Globus pallidus (tissue), 1 donor: ENCODE measurements around the gene SLC22A2.

Experiments
- DNase-seq: peaks from one replicate; pipeline ENCODE4 v3.0.0-alpha.2; 2015; ENCODE audit warnings: low spot score

The SLC22A2 gene

DNA sequence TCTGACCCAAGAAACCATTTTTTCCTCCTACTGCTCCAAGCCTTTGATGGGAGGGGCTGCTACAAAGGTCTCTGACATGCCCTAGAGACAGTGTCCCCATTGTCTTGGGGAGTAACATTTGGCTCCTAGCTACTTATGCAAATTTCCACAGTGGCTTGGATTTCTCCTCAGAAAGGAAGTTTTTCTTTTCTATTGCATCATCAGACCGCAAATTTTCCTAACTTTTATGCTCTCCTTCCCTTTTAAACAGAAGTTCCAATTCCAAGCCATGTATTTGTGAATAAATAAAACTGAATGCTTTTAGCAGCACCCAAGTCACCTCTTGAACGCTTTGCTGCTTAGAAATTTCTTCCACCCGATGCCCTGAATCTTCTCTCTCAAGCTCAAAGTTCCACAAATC, 51.0 kb downstream of the SLC22A2 start:
- no peak for DNase-seq

DNA sequence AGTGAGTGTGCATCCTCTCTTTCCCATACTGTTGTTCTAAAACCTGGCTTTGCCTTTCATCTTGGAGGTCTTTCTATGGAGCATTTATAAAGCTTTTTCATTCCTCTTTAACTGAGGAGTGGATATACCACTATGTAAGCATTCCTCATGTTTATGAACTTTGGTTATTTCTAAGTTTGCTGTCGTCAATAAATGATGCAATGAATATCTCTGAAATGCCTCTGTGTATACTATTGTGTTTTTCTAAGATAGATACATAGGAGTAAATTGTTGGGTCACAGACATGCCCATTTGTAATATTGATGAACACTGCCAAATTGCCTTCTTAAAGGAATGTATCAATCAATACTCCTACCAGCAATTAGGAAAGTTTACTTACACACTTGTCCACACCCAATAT, 53.9 kb downstream of the SLC22A2 start:
- DNase-seq = no peak

- DNase-seq = no peak
Observed at GRCh38 chr6:160203953-160204352, 54.7 kb downstream of the SLC22A2 start.

DNA sequence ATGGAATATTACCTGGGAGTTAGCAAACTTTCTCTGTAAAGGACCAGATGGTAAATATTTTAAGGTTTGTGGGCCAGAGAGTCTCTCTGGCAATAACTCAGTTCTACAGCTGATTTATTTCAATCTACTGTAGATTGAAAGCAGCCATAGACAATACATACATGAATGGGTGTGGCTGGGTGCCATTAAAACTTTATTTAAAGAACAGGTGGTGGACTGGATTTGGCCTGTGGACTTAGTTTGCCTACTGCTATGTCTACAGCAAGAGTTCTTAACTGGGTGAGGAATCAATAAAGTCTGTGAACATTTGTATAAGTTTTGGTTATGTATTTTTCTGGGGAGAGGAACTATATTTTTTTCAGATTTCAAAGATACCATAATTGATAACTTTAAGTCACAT, 55.1 kb downstream of the SLC22A2 start:
- DNase-seq = no peak

- no peak for DNase-seq
Observed at GRCh38 chr6:160203076-160203475, 55.5 kb downstream of the SLC22A2 start.

DNA sequence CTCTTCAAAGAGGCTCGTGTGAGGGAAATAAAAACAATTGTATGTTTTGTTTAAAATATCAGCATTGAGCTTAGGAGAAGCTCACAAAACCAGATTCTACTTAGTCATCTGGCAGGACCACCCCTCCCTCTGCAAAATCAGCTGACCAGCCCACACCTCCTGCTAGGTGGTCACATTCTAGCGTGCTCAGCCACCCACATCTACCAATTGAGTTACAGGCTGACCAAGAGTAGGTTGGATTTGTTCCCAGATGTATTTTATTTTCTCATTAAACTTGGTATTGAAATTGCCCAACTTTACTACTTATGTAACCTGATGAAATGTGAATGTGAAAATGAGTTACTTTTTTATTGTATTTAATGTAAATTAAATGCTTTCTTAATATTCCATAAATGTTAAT, 56.2 kb downstream of the SLC22A2 start:
- DNase-seq = no peak

- DNase-seq = no peak
Observed at GRCh38 chr6:160201061-160201460, 57.6 kb downstream of the SLC22A2 start.

- no peak for DNase-seq
Observed at GRCh38 chr6:160198606-160199211, 59.9 kb downstream of the SLC22A2 start.

- DNase-seq = no peak
Observed at GRCh38 chr6:160197662-160198061, 61.0 kb downstream of the SLC22A2 start.

GRCh38 chr6:160194808-160195207, 63.8 kb downstream of the SLC22A2 start:
- DNase-seq = no peak

DNA sequence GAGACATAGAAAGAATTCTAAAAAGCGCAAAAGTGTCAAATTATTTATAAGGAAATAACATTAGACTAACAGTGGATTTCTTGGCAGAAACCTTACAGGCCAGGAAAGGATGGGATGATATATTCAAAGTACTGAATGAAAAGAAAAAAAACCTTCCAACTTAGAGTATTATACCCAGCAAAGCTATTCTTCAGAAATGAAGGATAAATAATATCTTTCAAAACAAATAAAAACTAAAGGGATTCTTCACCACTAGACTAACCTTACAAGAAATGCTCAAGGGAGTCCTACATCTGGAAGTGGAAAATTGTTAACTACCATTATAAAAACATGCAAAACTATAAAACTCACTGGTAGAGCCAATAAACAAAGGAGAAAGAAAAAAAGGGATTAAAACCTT, 65.8 kb downstream of the SLC22A2 start:
- no peak for DNase-seq

DNA sequence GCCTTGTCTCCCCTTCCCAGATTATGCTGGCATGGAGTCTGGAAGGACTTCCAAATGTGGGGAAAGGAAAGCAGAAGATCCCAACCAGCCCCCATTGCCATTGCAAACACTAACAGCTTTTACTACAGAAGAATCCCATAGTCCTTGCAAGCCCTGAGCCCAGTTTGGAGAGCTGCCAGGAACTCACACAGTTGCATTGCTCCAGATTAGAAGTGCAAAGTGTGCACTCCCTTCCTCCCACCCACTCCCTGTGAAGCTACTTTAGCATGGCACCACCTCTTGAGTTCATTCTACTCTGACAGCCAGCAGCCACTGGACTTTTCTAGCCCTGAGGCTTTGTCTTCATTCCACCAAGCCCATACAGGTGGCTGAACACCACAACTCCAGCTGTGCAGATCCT, 67.6 kb downstream of the SLC22A2 start:
- no peak for DNase-seq

- no peak for DNase-seq
Observed at GRCh38 chr6:160190081-160190480, 68.5 kb downstream of the SLC22A2 start.

- DNase-seq = no peak
Observed at GRCh38 chr6:160188773-160189172, 69.8 kb downstream of the SLC22A2 start.

- DNase-seq = no peak
Observed at GRCh38 chr6:160180706-160181105, 77.9 kb downstream of the SLC22A2 start.

GRCh38 chr6:160178271-160178670, 80.3 kb downstream of the SLC22A2 start:
- DNase-seq = no peak

GRCh38 chr6:160177220-160177619, 81.4 kb downstream of the SLC22A2 start:
- no peak for DNase-seq

DNA sequence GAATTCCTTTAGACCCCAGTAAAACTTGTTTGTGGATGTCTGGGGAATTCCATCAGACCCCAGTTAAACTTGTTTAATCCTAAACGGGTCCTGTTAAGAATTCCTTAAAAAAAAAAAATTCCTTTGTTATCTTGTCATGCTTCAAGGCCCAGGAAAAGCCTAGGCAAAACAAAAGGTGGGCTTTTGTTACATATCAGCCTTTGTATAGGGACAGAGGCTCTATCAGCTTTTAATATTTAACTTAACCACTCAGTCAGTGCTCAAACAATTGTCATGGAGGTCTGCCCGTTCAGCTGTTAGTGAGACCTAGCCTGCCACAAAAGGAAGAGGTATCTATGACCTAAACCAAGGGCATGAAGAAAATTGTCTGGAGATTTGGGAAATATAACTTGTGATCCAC, 83.9 kb downstream of the SLC22A2 start:
- DNase-seq = no peak

GRCh38 chr6:160173806-160174527, 84.7 kb downstream of the SLC22A2 start:
- no peak for DNase-seq

- DNase-seq = no peak
Observed at GRCh38 chr6:160172704-160173103, 85.9 kb downstream of the SLC22A2 start.

DNA sequence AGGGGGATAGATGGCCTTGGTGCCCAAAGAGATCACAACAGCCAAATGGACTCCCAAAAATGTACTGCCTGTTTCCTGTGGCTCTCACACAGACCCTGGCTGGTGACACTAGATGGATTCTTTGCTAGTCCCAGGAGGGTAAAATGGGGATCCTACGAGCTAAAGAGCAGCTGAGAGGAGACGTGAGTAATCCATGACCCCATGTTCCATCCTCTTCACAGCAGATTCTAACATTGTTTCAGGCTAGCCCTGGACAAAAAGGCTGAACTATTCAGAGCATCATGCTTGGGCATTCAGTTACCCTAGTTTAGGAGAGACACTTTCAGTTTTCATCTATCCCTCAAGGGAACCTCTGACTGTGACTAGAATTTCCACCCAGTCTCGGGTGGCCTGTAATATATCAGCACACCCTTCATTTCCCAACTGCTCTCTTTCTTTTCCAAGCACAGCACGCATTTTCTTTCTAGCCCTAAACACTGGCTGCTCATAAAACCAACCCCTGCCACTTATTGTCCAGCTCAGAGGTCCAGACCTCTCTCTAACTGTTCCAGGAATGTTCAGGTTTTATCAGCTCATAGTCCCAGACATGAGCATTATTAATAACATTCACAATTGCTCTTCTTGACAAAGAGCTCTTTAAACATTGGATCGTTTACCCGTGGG, 88.5 kb downstream of the SLC22A2 start:
- DNase-seq = no peak

GRCh38 chr6:160167604-160168399, 90.8 kb downstream of the SLC22A2 start:
- DNase-seq = no peak
